HPDE6-E6E7 (cell line): Measurements from ENCODE around the gene TJP3.

Source experiments
- DNase-seq: peaks from one replicate; pipeline ENCODE4 v3.0.0; 2011; ENCODE audit warnings: missing footprints; ENCODE audit errors: extremely low spot score

The TJP3 gene

GRCh38 chr19:3782903-3783302, 74.7 kb downstream of the TJP3 start:
- no peak for DNase-seq

GRCh38 chr19:3783660-3784584, 75.7 kb downstream of the TJP3 start:
- no peak for DNase-seq

DNA sequence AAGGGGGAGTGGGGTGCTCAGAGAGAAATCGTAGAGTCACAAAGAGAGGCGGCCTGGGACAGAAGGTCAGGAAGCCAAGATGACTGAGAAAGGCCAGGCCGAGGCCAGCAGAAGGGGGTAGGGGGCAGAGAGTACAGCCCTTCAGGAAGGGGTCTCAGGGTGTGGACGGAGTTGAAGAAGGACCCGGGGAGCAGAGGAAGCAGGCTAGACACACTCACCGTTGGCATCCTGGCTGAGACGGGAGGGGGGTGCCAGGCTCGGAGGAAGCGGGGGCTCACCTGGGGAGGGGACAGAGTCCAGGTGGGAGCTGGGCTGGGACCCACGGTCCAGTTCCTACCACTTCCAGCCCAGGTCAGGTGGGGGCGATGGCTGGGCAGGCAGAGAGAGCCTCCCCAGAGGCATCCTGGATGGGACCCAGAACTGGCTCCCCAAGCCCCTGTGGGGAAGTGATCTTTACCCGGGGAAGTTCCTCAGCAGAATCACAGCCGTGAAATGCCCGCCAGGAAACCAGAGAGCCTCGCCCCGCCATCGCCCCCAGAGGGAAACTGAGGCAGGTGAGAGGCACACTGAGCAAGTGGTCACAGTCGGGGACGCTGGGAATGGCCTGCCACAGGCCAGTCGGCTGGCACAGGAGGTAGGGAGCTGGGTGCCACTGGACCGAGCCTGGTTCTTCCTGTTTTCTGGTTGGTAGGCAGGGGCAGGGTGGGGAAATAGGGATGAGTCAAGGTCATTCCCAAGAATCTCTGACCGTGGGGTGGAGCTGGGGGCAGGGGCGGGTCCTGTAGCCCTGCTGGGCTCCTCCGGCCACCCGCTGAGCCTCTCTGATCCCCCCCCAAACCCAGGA, 76.6 kb downstream of the TJP3 start:
- DNase-seq, result no peak

- no peak for DNase-seq
Observed at GRCh38 chr19:3785451-3785937, 77.3 kb downstream of the TJP3 start.

DNA sequence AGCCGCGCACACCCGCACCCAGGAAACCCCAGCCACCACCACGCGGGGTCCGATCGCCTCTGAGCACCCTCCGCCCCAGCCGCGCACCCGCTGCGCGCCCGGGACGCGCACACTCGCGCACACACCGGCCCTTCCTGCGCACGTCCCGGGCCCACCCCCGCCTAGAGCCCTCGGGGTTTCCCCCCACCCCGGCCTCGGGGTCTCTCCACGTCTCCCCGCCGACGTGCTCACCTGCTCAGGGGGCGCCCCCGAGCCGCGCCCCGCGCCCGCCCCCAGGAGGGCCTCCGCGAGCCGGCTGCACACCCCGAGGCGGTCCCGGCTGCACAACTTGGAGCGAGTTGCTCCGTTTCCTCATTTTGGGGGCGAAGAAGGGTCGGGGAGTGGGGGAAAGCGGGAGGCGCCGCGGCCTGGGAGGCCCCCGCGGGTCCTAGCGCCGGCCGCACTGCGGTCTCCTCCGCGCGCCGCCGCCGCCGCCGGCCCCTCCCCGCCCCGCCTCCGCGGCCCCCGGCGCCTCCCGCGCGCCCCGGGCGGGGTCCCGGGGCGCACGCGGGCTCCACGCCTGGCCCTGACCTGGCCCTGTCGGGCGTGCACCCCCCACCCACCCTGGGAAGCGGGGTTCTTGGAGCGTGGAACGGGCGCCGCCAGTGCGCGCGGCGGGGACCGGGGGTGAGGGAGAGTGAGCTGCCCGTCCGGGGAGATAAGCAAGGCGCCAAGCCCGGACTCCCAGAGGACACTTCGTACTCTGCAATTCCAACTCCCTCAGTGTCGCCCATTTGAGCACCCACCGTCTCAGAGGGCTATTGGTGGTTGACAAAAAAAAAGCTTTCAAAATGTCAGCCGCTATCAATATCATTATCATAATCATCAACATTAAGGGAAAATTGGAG, 78.0 kb downstream of the TJP3 start, which contains the start of gene MATK:
MATK (minus strand) TSS at position 444 of the 887 bp plus-strand sequence. CDS start 1,246 bp downstream, outside the sequence.
- DNase-seq, result no peak

DNA sequence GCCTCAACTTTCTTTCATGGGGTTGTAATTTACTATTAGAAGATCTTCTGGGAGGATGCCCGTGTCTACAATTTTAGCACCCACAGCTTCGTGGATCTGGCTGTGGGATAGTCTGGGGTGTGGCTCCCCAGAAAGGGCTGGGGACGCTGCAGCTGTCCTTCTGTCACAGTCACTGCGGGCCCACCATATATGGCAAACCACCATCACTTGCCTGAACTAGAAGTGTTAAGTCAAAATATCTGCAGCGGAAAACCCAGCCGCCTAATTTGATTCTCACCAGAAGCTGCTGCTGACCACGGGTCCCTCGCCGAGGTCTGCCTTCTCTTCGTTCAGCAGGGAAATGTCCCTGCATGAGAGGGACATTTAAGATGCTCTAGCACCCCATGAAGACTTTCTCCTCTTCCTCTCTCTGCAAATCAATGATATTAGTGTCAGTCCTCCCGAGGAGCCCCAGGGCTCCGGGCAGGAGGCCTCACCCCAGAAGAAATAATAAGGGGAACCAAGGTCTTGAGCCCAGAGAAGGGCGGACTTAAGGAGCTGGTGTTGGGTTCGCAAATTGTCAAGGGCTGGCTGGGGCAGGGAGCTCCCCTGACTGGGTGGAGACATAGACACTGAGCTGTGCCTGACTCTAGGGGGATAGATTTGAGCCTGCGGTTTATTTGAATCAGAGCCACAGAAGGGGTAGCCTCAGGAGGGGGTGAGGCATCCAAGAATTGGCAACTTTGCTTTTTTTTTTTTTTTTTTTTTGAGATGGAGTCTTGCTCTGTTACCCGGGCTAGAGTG, 81.0 kb downstream of the TJP3 start:
- DNase-seq, result no peak

GRCh38 chr19:3790209-3790734, 82.1 kb downstream of the TJP3 start:
- no peak for DNase-seq

DNA sequence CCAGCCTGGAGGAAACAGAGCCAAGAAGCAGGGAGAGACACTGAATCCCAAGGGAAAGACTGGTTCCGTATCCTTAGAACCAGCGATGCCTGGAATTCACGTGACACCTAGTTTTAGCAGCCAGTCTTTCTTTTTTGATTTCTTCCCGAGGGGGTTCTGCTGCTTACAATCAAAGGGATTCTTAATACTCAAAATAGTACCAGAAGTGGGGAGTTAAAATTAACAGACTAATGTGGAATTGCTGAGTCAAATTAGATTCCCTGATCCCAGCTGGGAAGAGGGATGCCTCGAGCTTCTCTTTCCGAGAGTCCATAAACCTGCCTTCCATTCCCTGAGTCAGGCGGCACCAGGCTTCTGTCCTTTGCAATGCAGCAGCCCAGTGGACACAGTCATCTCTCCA, 82.8 kb downstream of the TJP3 start:
- no peak for DNase-seq

DNA sequence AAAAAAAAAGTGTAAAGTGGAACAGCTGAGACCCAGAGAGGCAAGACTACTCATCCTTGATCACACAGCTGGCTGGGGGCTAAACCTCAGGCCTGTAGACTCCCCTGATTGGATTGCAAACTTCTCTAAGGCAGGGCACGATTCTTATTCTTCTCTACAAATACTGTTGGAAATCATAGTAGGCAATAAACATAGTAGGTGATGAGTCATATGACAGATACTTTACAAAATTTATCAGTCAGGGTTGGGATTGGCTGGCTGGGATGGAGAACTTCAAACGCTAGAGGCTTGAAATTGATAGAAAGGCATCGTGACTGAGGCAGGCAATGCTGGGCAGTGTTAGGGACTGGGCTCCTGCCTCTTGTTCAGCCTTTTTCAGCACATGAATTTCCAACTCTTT, 83.9 kb downstream of the TJP3 start:
- no peak for DNase-seq

GRCh38 chr19:3793799-3794198, 85.6 kb downstream of the TJP3 start:
- DNase-seq, result no peak

DNA sequence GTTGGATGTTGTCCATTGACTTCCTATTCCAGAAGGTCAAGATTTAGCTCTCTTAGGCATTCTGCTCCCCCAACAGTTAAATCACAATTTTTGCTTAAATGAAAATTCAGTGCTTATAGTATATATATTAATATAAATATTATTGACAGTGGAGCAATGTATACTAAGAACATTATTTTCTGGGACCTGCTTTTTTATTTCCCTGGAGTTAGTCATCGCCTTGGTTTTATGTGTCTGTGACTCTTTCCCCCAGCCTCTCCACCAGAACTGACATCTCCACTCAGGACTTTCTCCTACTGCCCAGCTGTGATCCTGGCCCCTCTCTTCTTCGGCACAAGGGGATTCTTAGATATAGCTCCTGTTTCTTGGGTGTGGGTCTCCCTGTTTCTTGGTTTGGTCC, 88.2 kb downstream of the TJP3 start:
- no peak for DNase-seq

- no peak for DNase-seq
Observed at GRCh38 chr19:3798137-3798536, 90.0 kb downstream of the TJP3 start.
